Small intestine (tissue), 7 donors: ENCODE measurements around the gene PCNX2. TPM values are rescaled to one million over a fixed set of nuclear protein-coding genes. Genes with fewer than 3 reads are reported as not detected.

Experiments used
- DNase-seq, 2 donors: peaks; one replicate each; pipeline versions ENCODE4 v3.0.0 to v3.0.0-alpha.2; 2013
- FAIRE-seq: peaks from 2 replicates; lab custom pipeline; 2012; peaks lifted over from hg19 to GRCh38; lab: Jason Lieb, UNC
- H3K27ac ChIP-seq, 3 donors: one replicate each; pipeline ENCODE4 v1.5.1; 2013; ENCODE audit warnings: low read length in 2 of 3, mild to moderate bottlenecking in 2 of 3, control low read depth in 1 of 3, inconsistent platforms in 1 of 3, low read depth in 1 of 3, moderate library complexity in 1 of 3
- H3K27me3 ChIP-seq, 3 donors: one replicate each; pipeline ENCODE4 v1.6.1; 2013; ENCODE audit warnings: low read length in 3 of 3, inconsistent platforms in 1 of 3; ENCODE audit not compliant: control insufficient read depth in 3 of 3, insufficient read depth in 3 of 3
- H3K36me3 ChIP-seq, 3 donors: one replicate each; pipeline ENCODE4 v1.6.1; 2013; ENCODE audit warnings: low read length in 3 of 3, inconsistent platforms in 1 of 3, low read depth in 1 of 3, mild to moderate bottlenecking in 1 of 3, moderate library complexity in 1 of 3; ENCODE audit not compliant: control insufficient read depth in 3 of 3, insufficient read depth in 2 of 3
- H3K4me1 ChIP-seq, 3 donors: one replicate each; pipeline ENCODE4 v1.6.1; 2013; ENCODE audit warnings: low read length in 2 of 3, inconsistent platforms in 1 of 3, low read depth in 1 of 3, mild to moderate bottlenecking in 1 of 3, moderate library complexity in 1 of 3; ENCODE audit not compliant: control insufficient read depth in 3 of 3, insufficient read depth in 2 of 3
- H3K4me3 ChIP-seq, 3 donors: one replicate each; pipeline ENCODE4 v1.5.1; 2013; ENCODE audit warnings: low read length in 3 of 3, control low read depth in 1 of 3, inconsistent platforms in 1 of 3, low read depth in 1 of 3, mild to moderate bottlenecking in 1 of 3, moderate library complexity in 1 of 3
- H3K9me3 ChIP-seq, 2 donors: one replicate each; pipeline ENCODE4 v1.6.1; 2013; ENCODE audit warnings: low read depth in 1 of 2, low read length in 1 of 2; ENCODE audit not compliant: control insufficient read depth in 2 of 2, insufficient read depth in 1 of 2
- WGBS, 3 donors: extraction: QIAGEN DNeasy Blood & Tissue Kit; methylation state at CpG; one replicate each; pipeline ENCODE4 v1.1.7; 2013; 5-methylcytosine and 5-hydroxymethylcytosine counted together
- polyA plus RNA-seq, 4 donors: library from polyadenylated mRNA; stranded (reverse) in 3 of 4; unstranded in 1 of 4; fragments of 200-250 nt in 3 of 4; fragments of 120-200 nt in 1 of 4; gene quantifications; one replicate each; pipeline versions ENCODE4 v1.2.1 to v1.2.3, GENCODE V29; 2013
- donor health status: healthy with polysubstance abuse.
- donor health status: control.
- donor health status: control.
- donor health status: Bipolar disorder and iron deficiency.
- donor health status: healthy.

The PCNX2 gene
- polyA plus RNA-seq, 4 donors: 1.3 to 18.1 (median 5.1) TPM

DNA sequence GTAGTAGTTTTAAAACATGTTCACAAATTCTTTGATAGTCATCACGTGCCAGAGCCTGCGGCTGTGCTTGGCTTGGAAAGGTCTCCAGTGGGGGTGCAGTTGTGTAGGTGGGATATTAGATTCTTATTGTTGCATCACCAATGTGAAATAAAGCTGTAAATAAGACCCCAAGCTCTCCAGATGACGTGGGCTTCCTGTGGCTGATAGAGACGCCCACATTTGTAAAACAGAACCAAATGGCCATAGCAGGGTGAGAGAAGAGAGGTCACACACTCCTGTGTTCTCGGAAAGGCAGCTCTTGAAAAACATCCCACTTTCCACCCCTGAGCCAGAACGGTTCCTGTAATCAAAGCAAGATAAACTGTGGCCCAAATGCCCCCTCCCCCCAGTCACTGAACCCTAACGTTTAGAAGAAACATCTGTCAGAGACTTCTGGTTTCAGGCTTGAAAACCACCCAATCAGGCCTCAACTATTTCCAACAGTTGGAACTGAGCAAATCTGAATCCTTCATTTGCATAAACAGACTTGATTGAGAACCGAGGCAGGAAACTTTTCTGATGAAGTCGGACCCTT lies 351.8 kb downstream of the PCNX2 start:
- no peaks in the 10 kb centered on the region for H3K27me3 ChIP-seq
- DNase-seq (no peak), FAIRE-seq (no peak)
- H3K9me3 ChIP-seq: no peaks in the 10 kb centered on the region
- 48 to 62% (median 56%) methylated on average over 9 of the region's 9 CpGs for WGBS, 3 donors
- H3K4me1 ChIP-seq: no peaks in the 10 kb centered on the region
- H3K36me3 ChIP-seq: no peaks in the 10 kb centered on the region
- no peak overlapping the region for H3K4me3 ChIP-seq
- H3K27ac ChIP-seq: peak overlapping the region in 1 of 3 donors; percentile 5

DNA sequence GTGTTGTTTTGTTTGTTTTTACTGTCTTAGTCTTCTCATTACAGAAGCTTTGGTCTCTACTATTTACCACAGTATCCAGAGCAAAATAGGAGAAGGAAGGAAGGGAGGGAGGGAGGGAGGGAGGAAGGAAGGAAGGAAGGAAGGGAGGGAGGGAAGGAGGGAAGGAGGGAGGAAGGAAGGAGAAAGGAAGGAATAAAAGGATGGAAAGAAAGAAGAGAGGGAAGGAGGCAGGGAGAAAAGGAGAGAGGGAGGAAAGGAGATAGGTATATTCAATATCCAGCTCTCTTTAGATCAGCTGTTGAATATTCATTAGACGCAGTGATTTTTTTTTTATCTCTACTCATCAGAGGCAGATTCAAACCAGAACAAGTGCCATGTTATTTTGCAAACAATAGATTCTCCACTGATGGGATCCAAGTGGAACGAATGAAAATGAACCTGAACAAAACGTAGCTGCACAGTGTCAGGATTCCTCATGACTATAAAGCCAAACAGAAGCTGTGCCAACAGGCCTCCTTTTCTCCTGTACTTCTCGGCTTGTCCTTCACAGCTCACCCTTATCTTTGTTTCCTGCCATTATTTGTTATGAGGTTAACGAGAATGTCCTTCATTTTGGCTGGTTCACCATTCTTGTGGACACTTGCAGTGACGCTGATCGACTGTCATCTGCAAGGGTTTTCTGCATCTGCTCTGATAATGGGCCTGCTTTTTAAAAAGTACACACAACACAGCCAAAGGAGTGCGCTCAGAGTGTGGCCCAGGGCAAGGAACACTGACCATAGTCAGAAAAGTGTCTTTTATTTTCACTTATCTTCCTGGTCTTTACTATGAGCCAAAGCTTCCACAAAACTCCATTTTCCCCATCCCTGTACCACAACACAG lies 352.9 kb downstream of the PCNX2 start:
- Histone ChIP-seq H3K9me3 (no peaks in the 10 kb centered on the region), H3K27ac (no peak overlapping the region), H3K27me3 (no peaks in the 10 kb centered on the region), H3K4me3 (no peak overlapping the region), H3K4me1 (no peaks in the 10 kb centered on the region), H3K36me3 (no peaks in the 10 kb centered on the region)
- WGBS, 3 donors: 82 to 85% (median 82%) methylated on average over 8 of the region's 8 CpGs
- no peak for DNase-seq
- FAIRE-seq: no peak

GRCh38 chr1:232940262-232940661 lies 355.3 kb downstream of the PCNX2 start:
- Histone ChIP-seq H3K27ac (no peak overlapping the region), H3K4me1 (no peaks in the 10 kb centered on the region), H3K9me3 (no peaks in the 10 kb centered on the region), H3K4me3 (no peak overlapping the region), H3K36me3 (no peaks in the 10 kb centered on the region), H3K27me3 (no peaks in the 10 kb centered on the region)
- 31 to 80% (median 58%) methylated on average over 1 of the region's 1 CpG for WGBS, 3 donors
- FAIRE-seq: no peak
- DNase-seq: no peak

DNA sequence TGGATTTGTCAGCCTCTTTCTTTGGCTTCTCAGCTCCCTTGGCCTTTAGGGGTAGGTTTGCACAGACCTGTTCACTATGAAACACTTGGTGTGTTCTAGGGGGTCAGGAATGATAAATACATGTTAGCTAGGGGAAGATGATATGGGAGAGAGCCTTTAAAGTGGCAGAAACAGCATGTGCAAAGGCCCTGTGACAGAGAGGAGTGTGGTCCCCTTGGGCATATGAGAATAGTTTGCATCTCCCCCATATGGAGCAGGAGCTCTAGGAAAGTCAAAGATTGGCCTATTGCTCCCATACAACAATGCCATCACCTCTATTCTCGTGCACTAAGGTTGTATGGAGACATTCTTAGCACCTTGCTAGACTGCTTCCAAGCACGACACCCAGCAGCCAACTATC lies 355.8 kb downstream of the PCNX2 start:
- Histone ChIP-seq H3K4me1 (no peaks in the 10 kb centered on the region), H3K27me3 (no peaks in the 10 kb centered on the region), H3K9me3 (no peaks in the 10 kb centered on the region), H3K4me3 (no peak overlapping the region), H3K36me3 (no peaks in the 10 kb centered on the region), H3K27ac (no peak overlapping the region)
- whole genome bisulfite sequencing, 3 donors: 83 to 93% (median 87%) methylated on average over 2 of the region's 2 CpGs
- DNase-seq (no peak), FAIRE-seq (no peak)

DNA sequence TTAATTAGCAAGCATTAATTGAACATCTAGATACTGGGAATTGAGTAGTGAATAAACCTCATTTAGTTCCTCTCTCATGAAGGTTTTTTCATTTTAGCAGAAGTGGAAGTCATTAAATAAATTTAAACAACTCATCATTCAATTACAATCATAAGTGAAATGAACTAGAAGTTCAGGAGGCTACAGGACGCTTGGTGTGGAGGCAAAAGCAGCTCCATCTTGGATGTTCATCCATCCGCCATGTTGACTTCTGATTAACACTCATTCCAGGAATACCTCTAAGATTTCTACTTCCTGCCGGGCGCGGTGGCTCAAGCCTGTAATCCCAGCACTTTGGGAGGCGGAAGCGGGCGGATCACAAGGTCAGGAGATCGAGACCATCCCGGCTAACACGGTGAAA lies 356.6 kb downstream of the PCNX2 start:
- Histone ChIP-seq H3K4me1 (no peaks in the 10 kb centered on the region), H3K27ac (no peak overlapping the region), H3K9me3 (no peaks in the 10 kb centered on the region), H3K4me3 (no peak overlapping the region), H3K36me3 (no peaks in the 10 kb centered on the region), H3K27me3 (no peaks in the 10 kb centered on the region)
- DNase-seq (no peak), FAIRE-seq (no peak)
- WGBS, 3 donors: 91 to 96% (median 91%) methylated on average over 11 of the region's 11 CpGs

DNA sequence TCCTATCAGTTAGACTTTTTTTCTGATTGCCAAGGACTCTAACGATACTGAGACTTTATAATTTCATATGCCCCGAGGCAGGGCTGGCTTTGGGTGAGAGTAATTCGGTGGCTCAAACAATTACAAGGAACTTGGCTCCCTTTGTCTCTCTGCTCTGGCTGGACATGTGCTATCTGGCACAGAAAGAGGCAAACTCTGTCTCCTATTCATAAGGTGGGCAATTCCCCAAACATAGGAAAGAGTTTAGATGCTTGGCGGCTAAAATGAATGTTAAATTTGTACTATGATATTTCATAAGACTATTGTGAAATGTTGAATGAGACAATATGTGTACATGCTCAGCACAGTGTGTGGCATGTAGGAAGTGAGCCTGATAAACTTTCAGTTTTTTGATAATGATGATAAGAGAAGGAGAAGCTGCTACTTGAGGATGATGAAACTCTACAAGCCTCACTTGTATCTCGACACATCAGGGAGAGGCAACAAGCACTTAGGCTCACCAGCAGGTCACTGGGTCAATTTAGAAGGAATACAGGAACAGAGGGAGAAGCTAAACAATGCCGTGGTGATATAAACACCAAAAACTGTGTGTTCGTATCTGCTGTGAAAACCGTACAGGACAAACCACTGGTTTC lies 357.7 kb downstream of the PCNX2 start:
- no peaks in the 10 kb centered on the region for H3K36me3 ChIP-seq
- H3K27me3 ChIP-seq: no peaks in the 10 kb centered on the region
- no peak overlapping the region for H3K27ac ChIP-seq
- H3K9me3 ChIP-seq: no peaks in the 10 kb centered on the region
- H3K4me3 ChIP-seq: no peak overlapping the region
- WGBS, 3 donors: 64 to 68% (median 66%) methylated on average over 8 of the region's 8 CpGs
- FAIRE-seq: no peak
- no peaks in the 10 kb centered on the region for H3K4me1 ChIP-seq
- no peak for DNase-seq

GRCh38 chr1:232936941-232937340 lies 358.6 kb downstream of the PCNX2 start:
- WGBS, 3 donors: 90 to 95% (median 91%) methylated on average over 6 of the region's 6 CpGs
- FAIRE-seq: no peak
- no peak for DNase-seq
- no peak overlapping the region for H3K4me3 ChIP-seq
- no peaks in the 10 kb centered on the region for H3K4me1 ChIP-seq
- no peaks in the 10 kb centered on the region for H3K36me3 ChIP-seq
- H3K27ac ChIP-seq: no peak overlapping the region
- H3K27me3 ChIP-seq: no peaks in the 10 kb centered on the region
- H3K9me3 ChIP-seq: no peaks in the 10 kb centered on the region
